Naive thymus-derived CD4-positive, alpha-beta T cell (primary cell): ENCODE measurements around the gene TRIM17. TPM values are rescaled to one million over a fixed set of nuclear protein-coding genes. Genes with fewer than 3 reads are reported as not detected.

ENCODE experiments used
- ATAC-seq: fragments of 150-1000 bp; cut with Tn5 transposase; 2 replicates; pipeline ENCODE4 v1.10.0; 2021; ENCODE audit warnings: mild to moderate bottlenecking, moderate library complexity
- CTCF ChIA-PET: fragments of 350-600 bp; sonication (Branson Sonifier 250); formaldehyde crosslinking; loops from one replicate; lab custom pipeline; 2021; ENCODE audit warnings: antibody characterized with exemption; lab: Charles Lee
- POLR2A ChIA-PET: fragments of 350-600 bp; sonication (Branson Sonifier 250); formaldehyde crosslinking; loops from one replicate; lab custom pipeline; 2021; ENCODE audit warnings: antibody characterized with exemption, inconsistent platforms; lab: Charles Lee
- DNase-seq, 9 donors: peaks; one replicate each; pipeline versions ENCODE4 v3.0.0 to v3.0.0-alpha.2; 2020 to 2022; ENCODE audit warnings: mixed read lengths in 1 of 9
- H3K27ac ChIP-seq: one replicate; pipeline ENCODE4 v1.7.0; 2013; ENCODE audit warnings: mild to moderate bottlenecking, low read depth, low read length, moderate library complexity
- H3K27me3 ChIP-seq, 2 donors: one replicate each; pipeline ENCODE4 v1.7.0; 2013; ENCODE audit warnings: low read length in 2 of 2, mild to moderate bottlenecking in 2 of 2, moderate library complexity in 2 of 2; ENCODE audit not compliant: control insufficient read depth in 2 of 2, insufficient read depth in 2 of 2
- H3K36me3 ChIP-seq, 3 experiments: 1 replicate in 2 of 3; 2 replicates in 1 of 3; pipeline ENCODE4 v1.7.0; 2013; ENCODE audit warnings: low read length in 3 of 3, mild to moderate bottlenecking in 3 of 3, moderate library complexity in 1 of 3; ENCODE audit not compliant: insufficient read depth in 3 of 3, control insufficient read depth in 2 of 3
- H3K4me1 ChIP-seq, 2 donors: one replicate each; pipeline ENCODE4 v1.7.0; 2013; ENCODE audit warnings: low read length in 2 of 2, mild to moderate bottlenecking in 2 of 2, moderate library complexity in 1 of 2; ENCODE audit not compliant: control insufficient read depth in 2 of 2, insufficient read depth in 2 of 2
- H3K4me3 ChIP-seq: 2 replicates; pipeline ENCODE4 v1.7.0; 2013; ENCODE audit warnings: mild to moderate bottlenecking, low read length
- H3K9me3 ChIP-seq, 3 experiments: 1 replicate in 2 of 3; 2 replicates in 1 of 3; pipeline ENCODE4 v1.7.0; 2013; ENCODE audit warnings: low read length in 3 of 3; ENCODE audit not compliant: control insufficient read depth in 2 of 3
- H3K27ac Mint-ChIP-seq, 9 donors: one replicate each; pipeline ENCODE4 v1.8.0; 2020 to 2022; ENCODE audit warnings: mixed read lengths in 9 of 9, mild to moderate bottlenecking in 8 of 9, moderate library complexity in 5 of 9, inconsistent platforms in 2 of 9
- H3K27me3 Mint-ChIP-seq, 5 donors: one replicate each; pipeline ENCODE4 v1.8.0; 2021 to 2022; ENCODE audit warnings: mixed read lengths in 5 of 5, mild to moderate bottlenecking in 1 of 5
- H3K36me3 Mint-ChIP-seq, 5 donors: one replicate each; pipeline ENCODE4 v1.8.0; 2020 to 2022; ENCODE audit warnings: mixed read lengths in 5 of 5, mild to moderate bottlenecking in 3 of 5, inconsistent platforms in 1 of 5
- H3K4me1 Mint-ChIP-seq, 7 donors: one replicate each; pipeline ENCODE4 v1.8.0; 2020 to 2022; ENCODE audit warnings: mixed read lengths in 7 of 7, mild to moderate bottlenecking in 3 of 7, inconsistent platforms in 1 of 7
- H3K4me3 Mint-ChIP-seq, 10 donors: one replicate each; pipeline ENCODE4 v1.8.0; 2020 to 2022; ENCODE audit warnings: mild to moderate bottlenecking in 10 of 10, mixed read lengths in 10 of 10, moderate library complexity in 6 of 10, inconsistent platforms in 2 of 10
- H3K9me3 Mint-ChIP-seq, 11 donors: one replicate each; pipeline ENCODE4 v1.8.0; 2020 to 2022; ENCODE audit warnings: mixed read lengths in 11 of 11, mild to moderate bottlenecking in 4 of 11, inconsistent platforms in 1 of 11, moderate library complexity in 1 of 11
- intact Hi-C, 2 donors: fragments of 100-400 bp; cut with micrococcal nuclease; formaldehyde crosslinking; loops; one replicate each; pipeline ENCODE4 v1.15.1; 2023
- polyA plus RNA-seq, 2 donors: library from polyadenylated mRNA; unstranded; fragments of 300-500 nt; fragmentation: Illumina TruSeq; gene quantifications; one replicate each; pipeline ENCODE4 v1.2.3, GENCODE V29; 2021
- total RNA-seq, 6 experiments: library from RNA in 5 of 6; stranded (reverse) in 5 of 6; gene quantifications; 1 replicate in 5 of 6; 2 replicates in 1 of 6; pipeline ENCODE4 v1.2.3 and lab custom pipeline; 2021 to 2026

TRIM17 gene
- total and polyA plus RNA-seq, 7 experiments from 2014 or later: 0.18 to 2.5 (median 1.00) TPM

- intact Hi-C loops: no loop called here
- POLR2A ChIA-PET: interaction anchor here (0.6 kb wide), 1 partner anchor 237 kb away, joined by 3 read pairs; no protein-coding TSS in a partner anchor
- CTCF ChIA-PET: no interaction called here
- no peaks in the 10 kb centered on the region for H3K27me3 Mint-ChIP-seq
- Histone ChIP-seq H3K4me3 (no peak overlapping the region), H3K27ac (no peak overlapping the region), H3K27me3 (no peaks in the 10 kb centered on the region), H3K4me1 (peaks cover 18 to 24% of the 10 kb centered on the region in 2 donors), H3K9me3 (no peaks in the 10 kb centered on the region), H3K36me3 (peaks cover 4 to 73% (median 7%) of the 10 kb centered on the region in 3 experiments)
- H3K4me3 Mint-ChIP-seq: no peak overlapping the region
- H3K27ac Mint-ChIP-seq: peak overlapping the region in 1 of 9 donors; percentile 36
- H3K4me1 Mint-ChIP-seq: peaks cover 41 to 54% (median 49%) of the 10 kb centered on the region in 7 donors
- ATAC-seq (no peak), DNase-seq (no peak)
- peaks cover 0 to 16% (median 10%) of the 10 kb centered on the region in 5 donors for H3K36me3 Mint-ChIP-seq
- peaks cover 0 to 1% (median 0%) of the 10 kb centered on the region in 11 donors for H3K9me3 Mint-ChIP-seq
Measured at GRCh38 chr1:228399531-228400236, 17.0 kb downstream of the TRIM17 start.

GRCh38 chr1:228398741-228399461, 17.8 kb downstream of the TRIM17 start:
- no peak overlapping the region for H3K27ac ChIP-seq
- no peak overlapping the region for H3K4me3 ChIP-seq
- no peak for DNase-seq
- H3K4me1 Mint-ChIP-seq: peaks cover 34 to 47% (median 41%) of the 10 kb centered on the region in 7 donors
- H3K27me3 Mint-ChIP-seq: no peaks in the 10 kb centered on the region
- POLR2A ChIA-PET: interaction anchor here (0.6 kb wide), 1 partner anchor 236 kb away, joined by 3 read pairs; no protein-coding TSS in a partner anchor
- H3K36me3 ChIP-seq: peaks cover 4 to 80% (median 7%) of the 10 kb centered on the region in 3 experiments
- H3K9me3 ChIP-seq: no peaks in the 10 kb centered on the region
- H3K27me3 ChIP-seq: no peaks in the 10 kb centered on the region
- CTCF ChIA-PET: no interaction called here
- H3K27ac Mint-ChIP-seq: no peak overlapping the region
- H3K4me1 ChIP-seq: peaks cover 10 to 16% of the 10 kb centered on the region in 2 donors
- intact Hi-C loops: no loop called here
- H3K4me3 Mint-ChIP-seq: no peak overlapping the region
- no peak for ATAC-seq
- H3K9me3 Mint-ChIP-seq: peaks cover 0 to 1% (median 0%) of the 10 kb centered on the region in 11 donors
- H3K36me3 Mint-ChIP-seq: peaks cover 0 to 16% (median 3%) of the 10 kb centered on the region in 5 donors

DNA sequence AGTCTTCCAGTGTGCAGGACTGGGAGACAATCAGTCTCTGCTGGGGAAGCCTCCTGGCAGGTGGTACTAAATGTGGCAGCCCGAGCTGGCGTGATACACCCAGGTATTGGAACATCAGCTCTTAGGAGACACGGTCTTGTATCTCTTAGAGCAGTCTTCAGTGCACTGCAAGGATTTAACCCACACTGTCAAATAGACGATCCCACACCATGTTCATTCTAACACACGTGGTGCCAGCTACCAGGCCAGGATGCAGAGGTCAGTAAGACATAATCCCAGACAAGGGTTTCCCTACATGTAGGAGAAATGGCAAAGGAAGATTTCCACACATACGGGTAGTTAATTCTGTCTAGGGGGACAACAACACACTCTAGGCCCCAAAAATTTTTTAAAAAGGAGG, 18.7 kb downstream of the TRIM17 start:
- H3K9me3 Mint-ChIP-seq: no peaks in the 10 kb centered on the region
- no peaks in the 10 kb centered on the region for H3K27me3 Mint-ChIP-seq
- no peaks in the 10 kb centered on the region for H3K27me3 ChIP-seq
- peaks cover 0 to 21% (median 3%) of the 10 kb centered on the region in 5 donors for H3K36me3 Mint-ChIP-seq
- ATAC-seq: no peak
- intact Hi-C loops: no loop called here
- ChIA-PET CTCF (no interaction called here), POLR2A (interaction anchor here (0.5 kb wide), 1 partner anchor 303 kb away, joined by 4 read pairs; no protein-coding TSS in a partner anchor)
- H3K4me3 Mint-ChIP-seq: no peak overlapping the region
- no peak overlapping the region for H3K4me3 ChIP-seq
- no peak for DNase-seq
- peaks cover 4 to 84% (median 7%) of the 10 kb centered on the region in 3 experiments for H3K36me3 ChIP-seq
- peaks cover 3 to 11% of the 10 kb centered on the region in 2 donors for H3K4me1 ChIP-seq
- H3K4me1 Mint-ChIP-seq: peaks cover 24 to 37% (median 33%) of the 10 kb centered on the region in 7 donors
- H3K27ac ChIP-seq: no peak overlapping the region
- H3K9me3 ChIP-seq: no peaks in the 10 kb centered on the region
- peak overlapping the region in 7 of 9 donors; percentile 38 to 79 (median 70) for H3K27ac Mint-ChIP-seq

GRCh38 chr1:228396770-228397662, 19.6 kb downstream of the TRIM17 start:
- no peaks in the 10 kb centered on the region for H3K9me3 ChIP-seq
- Mint-ChIP-seq H3K9me3 (no peaks in the 10 kb centered on the region), H3K27me3 (no peaks in the 10 kb centered on the region), H3K36me3 (peaks cover 0 to 24% (median 3%) of the 10 kb centered on the region in 5 donors), H3K4me1 (peaks cover 15 to 28% (median 26%) of the 10 kb centered on the region in 7 donors), H3K27ac (peak overlapping the region in 8 of 9 donors; percentile 13 to 79 (median 64)), H3K4me3 (peak overlapping the region in 4 of 10 donors; percentile 22 to 70 (median 38))
- intact Hi-C loops: no loop called here
- H3K27ac ChIP-seq: no peak overlapping the region
- DNase-seq (no peak), ATAC-seq (no peak)
- ChIA-PET CTCF (no interaction called here), POLR2A (interaction anchor here (0.5 kb wide), 1 partner anchor 302 kb away, joined by 4 read pairs; no protein-coding TSS in a partner anchor)
- no peaks in the 10 kb centered on the region for H3K27me3 ChIP-seq
- H3K36me3 ChIP-seq: peaks cover 4 to 85% (median 7%) of the 10 kb centered on the region in 3 experiments
- no peak overlapping the region for H3K4me3 ChIP-seq
- peaks cover 0 to 5% of the 10 kb centered on the region in 2 donors for H3K4me1 ChIP-seq

DNA sequence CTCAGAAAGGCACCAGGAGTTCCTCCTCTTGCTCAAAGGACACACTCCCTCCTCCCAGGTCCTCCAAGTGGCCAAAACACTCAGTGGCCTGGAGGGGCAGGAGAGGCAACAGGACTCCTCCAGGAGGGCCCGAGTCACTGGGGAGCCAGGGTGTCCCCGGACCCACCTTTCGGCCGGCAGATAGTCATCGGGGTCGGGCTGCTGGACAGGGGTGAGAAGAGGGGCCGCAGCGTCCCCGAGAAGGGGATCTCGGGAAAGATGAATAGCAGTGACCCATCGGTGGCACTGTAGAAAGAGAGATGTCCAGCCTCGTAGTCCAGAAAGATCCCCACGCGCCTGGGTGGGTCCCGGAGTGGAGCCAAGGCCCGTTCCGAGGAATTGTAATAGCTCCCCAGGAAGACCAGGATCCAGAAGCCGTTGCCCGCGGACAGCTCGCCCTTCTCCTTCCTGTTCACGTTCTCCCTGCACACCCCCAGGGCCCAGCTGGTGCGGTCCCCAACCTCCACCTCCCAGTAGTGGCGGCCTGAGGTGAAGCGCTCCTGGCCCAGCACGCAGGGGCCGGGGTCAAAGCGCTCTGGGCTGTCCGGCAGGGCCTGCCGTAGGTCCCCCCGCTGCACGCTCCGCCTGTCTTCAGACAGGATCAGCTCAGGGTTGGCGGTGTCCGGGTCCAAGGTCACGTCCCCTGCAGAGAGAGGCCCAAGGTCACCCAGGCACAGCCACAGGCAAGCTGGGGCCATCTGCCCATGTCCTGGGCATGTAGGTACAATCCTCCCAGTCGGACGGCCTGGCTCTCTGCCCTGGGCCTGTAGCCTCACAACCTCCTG, 21.9 kb downstream of the TRIM17 start:
- Histone ChIP-seq H3K36me3 (peaks cover 4 to 63% (median 7%) of the 10 kb centered on the region in 3 experiments), H3K4me1 (peaks cover 0 to 5% of the 10 kb centered on the region in 2 donors), H3K27me3 (no peaks in the 10 kb centered on the region), H3K9me3 (no peaks in the 10 kb centered on the region), H3K4me3 (no peak overlapping the region), H3K27ac (no peak overlapping the region)
- Mint-ChIP-seq H3K27me3 (no peaks in the 10 kb centered on the region), H3K4me3 (no peak overlapping the region), H3K27ac (no peak overlapping the region), H3K36me3 (peaks cover 0 to 24% (median 3%) of the 10 kb centered on the region in 5 donors), H3K4me1 (peaks cover 10 to 18% (median 11%) of the 10 kb centered on the region in 7 donors), H3K9me3 (peaks cover 0 to 1% (median 0%) of the 10 kb centered on the region in 11 donors)
- ATAC-seq: no peak
- DNase-seq: no peak
- ChIA-PET POLR2A (no interaction called here), CTCF (no interaction called here)
- intact Hi-C loops: no loop called here
